Measurements from ENCODE around the gene TBCB.
A peak's percentile ranks its signal among the peaks of the same experiment; 100 is the strongest.

The TBCB gene

GRCh38 chr19:36136964-36137686, 21.9 kb downstream of the TBCB start:
- peak; percentile 46 for DNase-seq (ENCODE audit: low spot score)

- DNase-seq (ENCODE audit: low spot score) = no peak
Observed at GRCh38 chr19:36139120-36139472, 23.8 kb downstream of the TBCB start.

GRCh38 chr19:36139473-36140303, 24.4 kb downstream of the TBCB start, which contains the start of gene CAPNS1:
TSS of gene CAPNS1 (plus strand) at chr19:36140066. CDS start at chr19:36141012, 946 bp downstream.
- DNase-seq (ENCODE audit: low spot score) = peak; percentile 97

- DNase-seq (ENCODE audit: low spot score) = peak; percentile 75
Observed at GRCh38 chr19:36140304-36141038, 25.2 kb downstream of the TBCB start.

- DNase-seq (ENCODE audit: low spot score) = peak; percentile 88
Observed at GRCh38 chr19:36141039-36141927, 26.0 kb downstream of the TBCB start.

- no peak for DNase-seq (ENCODE audit: low spot score)
Observed at GRCh38 chr19:36142046-36142445, 26.8 kb downstream of the TBCB start.

GRCh38 chr19:36142496-36142895, 27.2 kb downstream of the TBCB start:
- DNase-seq (ENCODE audit: low spot score) = no peak

- no peak for DNase-seq (ENCODE audit: low spot score)
Observed at GRCh38 chr19:36144624-36145023, 29.4 kb downstream of the TBCB start.

- no peak for DNase-seq (ENCODE audit: low spot score)
Observed at GRCh38 chr19:36149673-36150406, 34.6 kb downstream of the TBCB start.

- DNase-seq (ENCODE audit: low spot score) = no peak
Observed at GRCh38 chr19:36150586-36150985, 35.3 kb downstream of the TBCB start.

- peak; percentile 36 for DNase-seq (ENCODE audit: low spot score)
Observed at GRCh38 chr19:36151144-36152018, 36.1 kb downstream of the TBCB start.

- DNase-seq (ENCODE audit: low spot score) = no peak
Observed at GRCh38 chr19:36152019-36152351, 36.7 kb downstream of the TBCB start.

- no peak for DNase-seq (ENCODE audit: low spot score)
Observed at GRCh38 chr19:36152352-36153091, 37.3 kb downstream of the TBCB start, which contains the start of gene COX7A1. TSS of gene COX7A1 (minus strand) at chr19:36152447. CDS start at chr19:36152407, 40 bp downstream.

- DNase-seq (ENCODE audit: low spot score) = no peak
Observed at GRCh38 chr19:36153126-36153525, 37.9 kb downstream of the TBCB start.

- DNase-seq (ENCODE audit: low spot score) = no peak
Observed at GRCh38 chr19:36160821-36161596, 45.7 kb downstream of the TBCB start.

- no peak for DNase-seq (ENCODE audit: low spot score)
Observed at GRCh38 chr19:36163813-36164212, 48.5 kb downstream of the TBCB start.

GRCh38 chr19:36169084-36169760, 54.0 kb downstream of the TBCB start:
- DNase-seq (ENCODE audit: low spot score) = peak; percentile 68

GRCh38 chr19:36172852-36173251, 57.6 kb downstream of the TBCB start:
- DNase-seq (ENCODE audit: low spot score) = no peak
